GM12873 (cell line): ENCODE results near the gene CAV3.

Source experiments
- TF ChIP-seq, protein P1 (sequence below): IDR thresholded peaks from 2 replicates; pipeline ENCODE4 v1.5.1; 2012; ENCODE audit warnings: low read depth, mild to moderate bottlenecking, moderate library complexity, low read length, control low read depth; ENCODE audit not compliant: insufficient read depth; ENCODE audit errors: missing control alignments

CAV3 gene

GRCh38 chr3:8775602-8776001, 42.0 kb downstream of the CAV3 start:
- TF ChIP-seq, protein P1, sequence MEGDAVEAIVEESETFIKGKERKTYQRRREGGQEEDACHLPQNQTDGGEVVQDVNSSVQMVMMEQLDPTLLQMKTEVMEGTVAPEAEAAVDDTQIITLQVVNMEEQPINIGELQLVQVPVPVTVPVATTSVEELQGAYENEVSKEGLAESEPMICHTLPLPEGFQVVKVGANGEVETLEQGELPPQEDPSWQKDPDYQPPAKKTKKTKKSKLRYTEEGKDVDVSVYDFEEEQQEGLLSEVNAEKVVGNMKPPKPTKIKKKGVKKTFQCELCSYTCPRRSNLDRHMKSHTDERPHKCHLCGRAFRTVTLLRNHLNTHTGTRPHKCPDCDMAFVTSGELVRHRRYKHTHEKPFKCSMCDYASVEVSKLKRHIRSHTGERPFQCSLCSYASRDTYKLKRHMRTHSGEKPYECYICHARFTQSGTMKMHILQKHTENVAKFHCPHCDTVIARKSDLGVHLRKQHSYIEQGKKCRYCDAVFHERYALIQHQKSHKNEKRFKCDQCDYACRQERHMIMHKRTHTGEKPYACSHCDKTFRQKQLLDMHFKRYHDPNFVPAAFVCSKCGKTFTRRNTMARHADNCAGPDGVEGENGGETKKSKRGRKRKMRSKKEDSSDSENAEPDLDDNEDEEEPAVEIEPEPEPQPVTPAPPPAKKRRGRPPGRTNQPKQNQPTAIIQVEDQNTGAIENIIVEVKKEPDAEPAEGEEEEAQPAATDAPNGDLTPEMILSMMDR = no peak

DNA sequence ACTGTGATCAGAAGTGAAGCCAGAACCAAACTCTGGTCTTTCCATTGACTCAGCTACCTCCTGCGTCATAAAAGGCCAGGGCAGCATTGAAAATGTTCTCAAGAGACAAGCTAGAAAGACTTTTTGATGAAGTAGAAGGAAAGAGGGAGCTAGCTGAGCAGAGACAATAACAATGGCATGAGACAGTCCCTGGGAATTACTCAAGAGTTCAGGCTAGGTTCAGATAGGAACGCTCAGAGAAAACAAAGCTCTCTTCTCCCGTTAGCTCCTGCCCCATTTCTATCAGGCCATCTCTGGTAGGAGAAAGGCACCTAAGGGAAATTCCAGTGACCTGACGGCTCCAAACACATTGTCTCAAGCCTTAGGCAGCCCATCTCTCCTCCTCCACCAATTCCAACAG, 42.8 kb downstream of the CAV3 start:
- TF ChIP-seq, protein P1 = no peak

DNA sequence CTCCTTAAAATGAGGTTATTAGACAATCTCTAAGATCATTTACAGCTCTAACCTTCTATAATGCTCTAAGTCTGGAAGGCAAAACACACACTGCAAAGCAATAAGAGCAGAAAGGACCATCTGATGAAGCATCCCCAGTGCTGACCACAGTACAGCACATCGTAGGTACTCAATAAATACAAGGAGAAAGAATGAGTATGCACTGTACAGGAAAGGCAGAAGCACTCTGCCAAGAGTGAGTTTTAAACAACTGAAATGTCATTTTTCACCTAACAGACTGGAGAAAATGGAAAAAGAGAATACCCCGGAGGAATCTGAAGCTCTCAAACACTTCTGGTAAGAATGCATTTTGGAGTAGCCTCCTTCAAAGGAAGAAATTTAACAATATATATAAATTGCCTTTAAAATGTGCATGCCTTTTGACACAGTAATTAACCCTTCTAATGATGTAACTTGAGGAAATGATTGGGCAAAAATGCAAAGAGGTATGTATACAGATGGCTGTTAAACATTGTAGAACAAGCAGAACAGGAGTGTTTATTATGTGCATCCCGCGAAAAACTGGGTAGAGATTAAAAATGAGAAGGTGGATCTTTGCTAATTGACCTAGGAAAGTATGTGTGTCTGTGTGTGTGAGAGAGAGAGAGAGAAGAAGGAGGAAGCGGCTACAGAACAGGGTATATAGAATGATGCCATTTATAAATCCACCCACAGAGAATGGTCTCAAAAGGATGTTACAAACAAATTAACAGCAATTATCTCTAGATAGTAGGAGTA, 43.8 kb downstream of the CAV3 start:
- TF ChIP-seq, protein P1 = no peak

GRCh38 chr3:8777978-8778267, 44.3 kb downstream of the CAV3 start:
- TF ChIP-seq, protein P1 = no peak

- TF ChIP-seq, protein P1 = no peak
Observed at GRCh38 chr3:8778475-8778874, 44.9 kb downstream of the CAV3 start.

- TF ChIP-seq, protein P1 = no peak
Observed at GRCh38 chr3:8780279-8780678, 46.7 kb downstream of the CAV3 start.

- TF ChIP-seq, protein P1 = no peak
Observed at GRCh38 chr3:8784676-8785435, 51.3 kb downstream of the CAV3 start.
